H9 (cell line): ENCODE measurements around the gene UFSP2. TPM values are rescaled to one million over a fixed set of nuclear protein-coding genes. Genes with fewer than 3 reads are reported as not detected.

Experiments used
- DNase-seq: peaks from one replicate; pipeline ENCODE4 v3.0.0-alpha.2; 2017
- H2AFZ ChIP-seq: one replicate; pipeline ENCODE4 v1.6.1; 2013; ENCODE audit warnings: mild to moderate bottlenecking, low read length, control low read depth, moderate library complexity
- H2AK5ac ChIP-seq: 2 replicates; pipeline ENCODE4 v1.6.1; 2013; ENCODE audit warnings: low read length, control low read depth, mixed read lengths; ENCODE audit not compliant: insufficient read length
- H2BK120ac ChIP-seq: one replicate; pipeline ENCODE4 v1.6.1; 2013; ENCODE audit warnings: low read depth, mild to moderate bottlenecking, low read length, control low read depth, inconsistent platforms; ENCODE audit not compliant: poor library complexity, severe bottlenecking
- H2BK12ac ChIP-seq: 2 replicates; pipeline ENCODE4 v1.6.1; 2013; ENCODE audit warnings: low read length, control low read depth, mixed read lengths, low read depth; ENCODE audit not compliant: insufficient read length
- H2BK15ac ChIP-seq: 2 replicates; pipeline ENCODE4 v1.6.1; 2013; ENCODE audit warnings: low read depth, low read length, control low read depth
- H2BK20ac ChIP-seq: one replicate; pipeline ENCODE4 v1.6.1; 2013; ENCODE audit warnings: low read depth, mild to moderate bottlenecking, low read length, control low read depth, inconsistent platforms; ENCODE audit not compliant: poor library complexity, severe bottlenecking
- H2BK5ac ChIP-seq: 2 replicates; pipeline ENCODE4 v1.6.1; 2013; ENCODE audit warnings: low read length, control low read depth, mixed read lengths; ENCODE audit not compliant: insufficient read length
- H3K14ac ChIP-seq: 2 replicates; pipeline ENCODE4 v1.6.1; 2013; ENCODE audit warnings: low read length, control low read depth; ENCODE audit not compliant: insufficient read depth
- H3K18ac ChIP-seq: 2 replicates; pipeline ENCODE4 v1.6.1; 2013; ENCODE audit warnings: low read depth, mild to moderate bottlenecking, mixed read lengths, low read length, control low read depth; ENCODE audit not compliant: insufficient read length
- H3K23ac ChIP-seq: 2 replicates; pipeline ENCODE4 v1.6.1; 2013; ENCODE audit warnings: low read length, control low read depth, mixed read lengths, low read depth; ENCODE audit not compliant: insufficient read length
- H3K23me2 ChIP-seq: 2 replicates; pipeline ENCODE4 v1.6.1; 2013; ENCODE audit warnings: low read depth, mild to moderate bottlenecking, mixed read lengths, low read length, control low read depth; ENCODE audit not compliant: insufficient read length, poor library complexity, severe bottlenecking
- H3K27ac ChIP-seq: 2 replicates; pipeline ENCODE4 v1.5.1; 2013; ENCODE audit warnings: low read length, control low read depth, mixed read lengths, low read depth; ENCODE audit not compliant: insufficient read length
- H3K27me3 ChIP-seq: 2 replicates; pipeline ENCODE4 v1.6.1; 2013; ENCODE audit warnings: low read length, control low read depth, inconsistent platforms; ENCODE audit not compliant: insufficient read depth
- H3K4ac ChIP-seq: 2 replicates; pipeline ENCODE4 v1.6.1; 2013; ENCODE audit warnings: low read depth, mild to moderate bottlenecking, control low read depth, inconsistent platforms, low read length, moderate library complexity
- H3K4me1 ChIP-seq: 2 replicates; pipeline ENCODE4 v1.6.1; 2013; ENCODE audit warnings: low read length, control low read depth, inconsistent platforms; ENCODE audit not compliant: insufficient read depth
- H3K4me2 ChIP-seq: 2 replicates; pipeline ENCODE4 v1.6.1; 2013; ENCODE audit warnings: low read length, control low read depth, mixed read lengths; ENCODE audit not compliant: insufficient read length, insufficient read depth
- H3K56ac ChIP-seq: 2 replicates; pipeline ENCODE4 v1.6.1; 2013; ENCODE audit warnings: low read depth, mild to moderate bottlenecking, mixed read lengths, low read length, control low read depth; ENCODE audit not compliant: insufficient read length
- H3K79me1 ChIP-seq: 2 replicates; pipeline ENCODE4 v1.6.1; 2013; ENCODE audit warnings: low read depth, mild to moderate bottlenecking, moderate library complexity, low read length, control low read depth, inconsistent platforms; ENCODE audit not compliant: insufficient read depth, poor library complexity, severe bottlenecking
- H3K79me2 ChIP-seq: 2 replicates; pipeline ENCODE4 v1.6.1; 2013; ENCODE audit warnings: low read length, control low read depth, inconsistent platforms; ENCODE audit not compliant: insufficient read depth
- H3K9ac ChIP-seq: 2 replicates; pipeline ENCODE4 v1.6.1; 2013; ENCODE audit warnings: low read length, control low read depth, mixed read lengths; ENCODE audit not compliant: insufficient read length; ENCODE audit errors: extremely low read depth
- H3K9me3 ChIP-seq: one replicate; pipeline ENCODE4 v1.6.1; 2013; ENCODE audit warnings: low read depth, low read length, inconsistent platforms; ENCODE audit not compliant: control insufficient read depth
- H3T11ph ChIP-seq: one replicate; pipeline ENCODE4 v1.6.1; 2013; ENCODE audit warnings: mild to moderate bottlenecking, low read length, control low read depth, inconsistent platforms
- H4K20me1 ChIP-seq: one replicate; pipeline ENCODE4 v1.6.1; 2013; ENCODE audit not compliant: control insufficient read depth, insufficient read length, insufficient read depth
- H4K5ac ChIP-seq: 2 replicates; pipeline ENCODE4 v1.6.1; 2013; ENCODE audit warnings: low read depth, mild to moderate bottlenecking, mixed read lengths, low read length, control low read depth; ENCODE audit not compliant: insufficient read length
- H4K8ac ChIP-seq: replicated peaks from 2 replicates; pipeline ENCODE4 v1.6.1; 2013; ENCODE audit warnings: low read length, control low read depth, mixed read lengths, low read depth; ENCODE audit not compliant: insufficient read length
- H4K91ac ChIP-seq: 2 replicates; pipeline ENCODE4 v1.6.1; 2013; ENCODE audit warnings: low read depth, mild to moderate bottlenecking, moderate library complexity, mixed read lengths, low read length, control low read depth; ENCODE audit not compliant: insufficient read length
- H3K27ac Mint-ChIP-seq, 3 experiments: 2 replicates in 2 of 3; 3 replicates in 1 of 3; pipeline ENCODE4 v1.8.0; 2020 to 2021; ENCODE audit warnings: mixed read lengths in 3 of 3, mild to moderate bottlenecking in 1 of 3, moderate library complexity in 1 of 3
- H3K27me3 Mint-ChIP-seq: 2 replicates; pipeline ENCODE4 v1.8.0; 2021; ENCODE audit warnings: low read depth, mild to moderate bottlenecking, moderate library complexity, mixed read lengths
- H3K36me3 Mint-ChIP-seq, 3 experiments: 2 replicates in 2 of 3; 3 replicates in 1 of 3; pipeline ENCODE4 v1.8.0; 2020 to 2021; ENCODE audit warnings: low read depth in 3 of 3, mixed read lengths in 3 of 3; ENCODE audit not compliant: insufficient read depth in 1 of 3
- H3K4me1 Mint-ChIP-seq, 2 experiments: 2 replicates each; pipeline ENCODE4 v1.8.0; 2020; ENCODE audit warnings: mixed read lengths in 2 of 2
- H3K4me3 Mint-ChIP-seq, 2 experiments: 2 replicates in 1 of 2; 3 replicates in 1 of 2; pipeline ENCODE4 v1.8.0; 2020 to 2021; ENCODE audit warnings: mild to moderate bottlenecking in 2 of 2, mixed read lengths in 2 of 2, moderate library complexity in 1 of 2
- H3K9me3 Mint-ChIP-seq, 2 experiments: 2 replicates in 1 of 2; 3 replicates in 1 of 2; pipeline ENCODE4 v1.8.0; 2020; ENCODE audit warnings: mild to moderate bottlenecking in 2 of 2, mixed read lengths in 2 of 2, moderate library complexity in 1 of 2
- CTCF ChIP-seq: fragments of 200-600 bp; sonication (generic); conservative IDR thresholded peaks from 3 replicates; pipeline ENCODE4 v1.8.0; 2021; ENCODE audit warnings: antibody characterized with exemption, mild to moderate bottlenecking
- WGBS: extraction: QIAGEN DNeasy Blood & Tissue Kit; methylation state at CpG from one replicate; pipeline ENCODE4 v1.1.7; 2013; ENCODE audit warnings: missing lambda C conversion rate, low lambda C conversion rate, mixed read lengths; ENCODE audit not compliant: insufficient read length; ENCODE audit errors: extremely low coverage; 5-methylcytosine and 5-hydroxymethylcytosine counted together
- total RNA-seq: library from RNA; stranded (reverse); gene quantifications from 2 replicates; pipeline ENCODE4 v1.2.1, GENCODE V29; 2021

Gene UFSP2
- total RNA-seq, 1 experiment from 2014 or later = 41.1 TPM

DNA sequence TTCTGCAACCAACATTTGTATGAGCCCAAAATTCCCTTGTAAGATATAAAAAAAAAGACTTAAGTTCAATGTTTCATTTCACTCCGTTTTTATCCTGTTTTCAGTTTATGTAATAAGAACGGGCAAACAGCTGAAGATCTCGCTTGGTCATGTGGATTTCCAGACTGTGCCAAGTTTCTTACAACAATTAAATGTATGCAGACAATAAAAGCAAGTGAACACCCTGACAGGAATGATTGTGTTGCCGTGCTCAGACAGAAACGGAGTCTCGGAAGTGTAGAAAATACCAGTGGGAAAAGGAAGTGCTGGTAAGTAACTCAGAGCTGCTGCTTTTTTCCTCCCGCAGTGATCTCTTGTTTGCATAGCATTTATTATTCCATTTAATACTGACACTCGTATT lies 26.3 kb downstream of the UFSP2 start:
- H3K4ac ChIP-seq = no peak overlapping the region
- WGBS = no CpG with 5 or more reads among the region's 8 CpGs

More for the DNA sequence above, 26.3 kb downstream of the UFSP2 start:
- H3K4me1 ChIP-seq = no peaks in the 10 kb centered on the region
- no peak overlapping the region for H3K4me2 ChIP-seq
- DNase-seq = no peak
- no peak overlapping the region for H2BK5ac ChIP-seq
- Mint-ChIP-seq H3K9me3 (peaks cover 0 to 2% of the 10 kb centered on the region in 2 experiments; a peak in 1 of 5 replicates), H3K27ac (no peak overlapping the region), H3K4me3 (no peak overlapping the region), H3K36me3 (peaks cover 3 to 51% (median 49%) of the 10 kb centered on the region in 3 experiments; a peak in 6 of 7 replicates), H3K27me3 (peaks cover 2% of the 10 kb centered on the region; the same call in 1 of the 2 replicates), H3K4me1 (peaks cover 18 to 22% of the 10 kb centered on the region in 2 experiments)
- H3K79me1 ChIP-seq = no peaks in the 10 kb centered on the region
- no peak overlapping the region for H4K5ac ChIP-seq
- H3K9ac ChIP-seq = no peak overlapping the region
- no peaks in the 10 kb centered on the region for H3K27me3 ChIP-seq
- no peak overlapping the region for H4K8ac ChIP-seq
- TF ChIP-seq CTCF = no peak
- H4K20me1 ChIP-seq = no peaks in the 10 kb centered on the region
- H2AK5ac ChIP-seq = no peak overlapping the region
- H3K14ac ChIP-seq = no peak overlapping the region
- no peak overlapping the region for H3K56ac ChIP-seq
- H2BK20ac ChIP-seq = no peak overlapping the region
- H3K27ac ChIP-seq = no peak overlapping the region
- H3K18ac ChIP-seq = no peak overlapping the region
- no peak overlapping the region for H2BK120ac ChIP-seq
- no peak overlapping the region for H3T11ph ChIP-seq
- no peaks in the 10 kb centered on the region for H3K9me3 ChIP-seq
- no peak overlapping the region for H2AFZ ChIP-seq
- peaks cover 9% of the 10 kb centered on the region for H3K23me2 ChIP-seq
- no peaks in the 10 kb centered on the region for H3K79me2 ChIP-seq
- no peak overlapping the region for H2BK15ac ChIP-seq
- H4K91ac ChIP-seq = no peak overlapping the region
- H2BK12ac ChIP-seq = no peak overlapping the region
- no peak overlapping the region for H3K23ac ChIP-seq
